Fibroblast of skin of right quadriceps (primary cell): ENCODE data around the gene HOXC9.
A peak's percentile ranks its signal among the peaks of the same experiment; 100 is the strongest.

Source experiments
- DNase-seq: peaks from one replicate; pipeline ENCODE4 v3.0.0-alpha.2; 2013

HOXC9 gene

GRCh38 chr12:54000116-54001114 is at the start of gene HOXC9:
Gene HOXC9 (plus strand): TSS chr12:54000161. CDS start chr12:54000189, 28 bp downstream.
- no peak for DNase-seq

GRCh38 chr12:53950437-53950773 is 49.6 kb upstream of the HOXC9 start:
- no peak for DNase-seq

GRCh38 chr12:53950789-53951576 is 49.0 kb upstream of the HOXC9 start:
- DNase-seq: no peak

GRCh38 chr12:53951577-53952334 is 48.2 kb upstream of the HOXC9 start:
- DNase-seq: no peak

- no peak for DNase-seq
These were observed 47.6 kb upstream of the HOXC9 start for GRCh38 chr12:53952335-53952694.

GRCh38 chr12:53952871-53953734 is 46.9 kb upstream of the HOXC9 start:
- peak; percentile 42 for DNase-seq

- no peak for DNase-seq
These were observed 45.9 kb upstream of the HOXC9 start for GRCh38 chr12:53953831-53954693.

GRCh38 chr12:53954694-53955035 is 45.3 kb upstream of the HOXC9 start, which contains the start of gene HOXC12:
Gene HOXC12 (plus strand): TSS chr12:53954903. CDS start chr12:53954930, 27 bp downstream.
- no peak for DNase-seq

GRCh38 chr12:53955036-53955775 is 44.8 kb upstream of the HOXC9 start:
- DNase-seq: no peak

- no peak for DNase-seq
These were observed 44.1 kb upstream of the HOXC9 start for GRCh38 chr12:53955776-53956250.

GRCh38 chr12:53956251-53956887 is 43.6 kb upstream of the HOXC9 start:
- DNase-seq: no peak

GRCh38 chr12:53956914-53957536 is 42.9 kb upstream of the HOXC9 start:
- DNase-seq: no peak

GRCh38 chr12:53958128-53958527 is 41.8 kb upstream of the HOXC9 start:
- no peak for DNase-seq

- no peak for DNase-seq
These were observed 40.6 kb upstream of the HOXC9 start for GRCh38 chr12:53959314-53959713.

- DNase-seq: no peak
These were observed 39.6 kb upstream of the HOXC9 start for GRCh38 chr12:53960187-53961024.

- no peak for DNase-seq
These were observed 38.8 kb upstream of the HOXC9 start for GRCh38 chr12:53961025-53961761.

- DNase-seq: no peak
These were observed 37.0 kb upstream of the HOXC9 start for GRCh38 chr12:53963005-53963404.
